Vagina (tissue), 2 donors: ENCODE measurements around the gene OSBPL6.

ENCODE experiments used
- CTCF ChIP-seq, 3 experiments: fragments of 450-650 bp in 2 of 3; fragments of 200-600 bp in 1 of 3; sonication (generic) in 1 of 3; IDR thresholded peaks; one replicate each; pipeline ENCODE4 v1.5.1; 2017 to 2019; ENCODE audit warnings: antibody characterized with exemption in 3 of 3, mild to moderate bottlenecking in 2 of 3, moderate library complexity in 2 of 3
- POLR2A ChIP-seq, 2 donors: fragments of 450-650 bp; IDR thresholded peaks; one replicate each; pipeline ENCODE4 v1.6.1; 2017; ENCODE audit warnings: antibody characterized with exemption in 2 of 2, mild to moderate bottlenecking in 2 of 2, moderate library complexity in 2 of 2
- POLR2AphosphoS5 ChIP-seq, 2 donors: sonication (generic); formaldehyde crosslinking; IDR thresholded peaks; one replicate each; pipeline ENCODE4 v1.9.0; 2017; ENCODE audit warnings: antibody characterized with exemption in 2 of 2, mild to moderate bottlenecking in 2 of 2, low read depth in 1 of 2; ENCODE audit not compliant: insufficient read depth in 1 of 2

DNA sequence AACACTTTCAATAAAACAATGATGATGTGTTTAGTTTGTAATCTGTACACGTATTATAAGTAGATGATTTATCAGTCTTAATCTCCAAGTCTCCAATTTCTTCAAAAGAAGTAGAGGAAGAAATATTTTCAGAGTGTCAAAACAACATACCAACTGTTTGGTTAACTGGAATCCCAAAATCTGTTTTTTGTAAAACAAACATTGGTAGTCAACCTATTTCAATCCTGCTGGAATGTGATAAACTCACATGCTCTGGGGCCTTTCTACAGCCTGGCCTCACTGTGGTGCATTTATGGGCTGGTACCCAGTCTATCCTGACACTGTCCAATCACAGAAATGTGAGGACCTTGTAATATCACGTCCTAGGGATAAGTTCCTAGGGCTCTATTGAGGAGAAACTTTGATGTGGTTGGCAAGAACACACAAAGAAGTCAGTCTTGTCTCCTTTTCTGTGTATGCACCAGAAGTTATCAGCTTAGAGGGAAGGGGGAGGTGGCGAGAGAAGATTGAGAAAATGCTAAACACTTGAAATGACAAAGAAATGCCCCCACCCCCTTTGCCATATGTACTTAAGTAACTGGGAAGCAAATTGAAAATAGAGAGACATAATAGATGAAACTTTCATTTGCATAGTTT is 209.5 kb downstream of the OSBPL6 start:
- no peak for TF ChIP-seq POLR2AphosphoS5 (IDR thresholded peaks at IDR 0.05; ENCODE audit: insufficient read depth in 1 of 2, low read depth in 1 of 2)
- TF ChIP-seq CTCF (IDR thresholded peaks at IDR 0.05) = no peak
- no peak for TF ChIP-seq POLR2A (IDR thresholded peaks at IDR 0.05)
